Endothelial cell of umbilical vein (primary cell): ENCODE results near the gene CCR5. TPM values are rescaled to one million over a fixed set of nuclear protein-coding genes. Genes with fewer than 3 reads are reported as not detected.

ENCODE experiments used
- BruUV-seq: library from RNA; stranded (reverse); fragments of 400-500 nt; replicated peaks from 2 replicates; lab custom pipeline; 2021; lab: Mats Ljungman, UMichigan
- CTCF ChIA-PET: fragments of 300-600, 350-600 bp; sonication (Branson Sonifier 250); formaldehyde crosslinking; loops from one replicate; lab custom pipeline; 2021; ENCODE audit warnings: antibody characterized with exemption, inconsistent platforms; lab: Charles Lee
- POLR2A ChIA-PET: fragments of 300-600, 350-600 bp; sonication (Branson Sonifier 250); formaldehyde crosslinking; loops from one replicate; lab custom pipeline; 2021; ENCODE audit warnings: antibody characterized with exemption, inconsistent platforms; lab: Charles Lee
- DNase-seq: peaks from one replicate; pipeline ENCODE4 v3.0.0-alpha.2; 2011; ENCODE audit warnings: low read depth, low spot score
- FAIRE-seq: peaks from 2 replicates; lab custom pipeline; 2011; peaks lifted over from hg19 to GRCh38; lab: Jason Lieb, UNC
- H2AFZ ChIP-seq: 2 replicates; pipeline ENCODE4 v1.6.0; 2012; ENCODE audit warnings: low read depth, low read length, control low read depth, inconsistent platforms
- H3K27ac ChIP-seq: 2 replicates; pipeline ENCODE4 v1.5.1; 2011; ENCODE audit warnings: low read depth, mild to moderate bottlenecking, control low read depth, low read length, moderate library complexity; ENCODE audit not compliant: insufficient read depth
- H3K27me3 ChIP-seq, 2 experiments: 2 replicates each; pipeline versions ENCODE4 v1.6.0 to v1.6.1; 2011; ENCODE audit warnings: low read length in 2 of 2, mixed read lengths in 1 of 2; ENCODE audit not compliant: control insufficient read depth in 2 of 2, insufficient read depth in 2 of 2
- H3K36me3 ChIP-seq, 2 experiments: 2 replicates in 1 of 2; 3 replicates in 1 of 2; pipeline ENCODE4 v1.5.1; 2011; ENCODE audit warnings: low read length in 2 of 2, mild to moderate bottlenecking in 1 of 2, moderate library complexity in 1 of 2; ENCODE audit not compliant: control insufficient read depth in 2 of 2, insufficient read depth in 2 of 2; ENCODE audit errors: extremely low read depth in 1 of 2
- H3K4me1 ChIP-seq: 3 replicates; pipeline ENCODE4 v1.5.1; 2011; ENCODE audit warnings: mild to moderate bottlenecking, low read length; ENCODE audit not compliant: control insufficient read depth, insufficient read depth; ENCODE audit errors: extremely low read depth
- H3K4me2 ChIP-seq: 2 replicates; pipeline ENCODE4 v1.6.1; 2011; ENCODE audit warnings: low read length, control low read depth, mixed read lengths; ENCODE audit not compliant: insufficient read depth
- H3K4me3 ChIP-seq, 3 experiments: fragments of 200-600 bp in 1 of 3; sonication (generic), shearing (Covaris generic) in 1 of 3; replicated peaks in 1 of 3; 2 replicates each; pipeline ENCODE4 v1.5.1; 2011 to 2016; ENCODE audit warnings: control low read depth in 3 of 3, low read length in 3 of 3, mild to moderate bottlenecking in 2 of 3, inconsistent platforms in 1 of 3, low read depth in 1 of 3, moderate library complexity in 1 of 3; ENCODE audit not compliant: insufficient read depth in 1 of 3
- H3K79me2 ChIP-seq: 2 replicates; pipeline ENCODE4 v1.6.0; 2012; ENCODE audit warnings: low read length, inconsistent platforms; ENCODE audit not compliant: control insufficient read depth, insufficient read depth
- H3K9ac ChIP-seq: replicated peaks from 2 replicates; pipeline ENCODE3; 2011; ENCODE audit warnings: low read length, control low read depth; ENCODE audit not compliant: insufficient read depth; ENCODE audit errors: extremely low read depth
- H3K9me1 ChIP-seq: replicated peaks from 3 replicates; pipeline ENCODE4 v1.6.0; 2011; ENCODE audit warnings: mild to moderate bottlenecking, low read length; ENCODE audit not compliant: control insufficient read depth, insufficient read depth; ENCODE audit errors: extremely low read depth
- H3K9me3 ChIP-seq: replicated peaks from 2 replicates; pipeline ENCODE4 v1.5.1; 2012; ENCODE audit warnings: low read length, inconsistent platforms; ENCODE audit not compliant: control insufficient read depth, insufficient read depth
- H4K20me1 ChIP-seq: replicated peaks from 2 replicates; pipeline ENCODE3; 2011; ENCODE audit warnings: mild to moderate bottlenecking, low read length; ENCODE audit not compliant: control insufficient read depth, insufficient read depth; ENCODE audit errors: extremely low read depth
- EZH2 ChIP-seq: IDR thresholded peaks from 2 replicates; pipeline ENCODE4 v1.6.1; 2012; ENCODE audit warnings: borderline replicate concordance, low read depth, mild to moderate bottlenecking, moderate library complexity, low read length, inconsistent platforms; ENCODE audit not compliant: severe bottlenecking
- FOS ChIP-seq: IDR thresholded peaks from 2 replicates; pipeline ENCODE4 v1.6.1; 2011; ENCODE audit warnings: mild to moderate bottlenecking, low read length, moderate library complexity, borderline replicate concordance; ENCODE audit not compliant: insufficient read depth
- JUN ChIP-seq: IDR thresholded peaks from 2 replicates; pipeline ENCODE4 v1.6.1; 2011; ENCODE audit warnings: borderline replicate concordance, low read depth; ENCODE audit not compliant: insufficient read length, insufficient read depth
- MAX ChIP-seq: IDR thresholded peaks from 2 replicates; pipeline ENCODE4 v1.6.1; 2011; ENCODE audit not compliant: insufficient read depth, insufficient read length
- POLR2A ChIP-seq: IDR thresholded peaks from 2 replicates; pipeline ENCODE4 v1.6.1; 2012; ENCODE audit warnings: low read depth, mild to moderate bottlenecking, control low read depth, low read length
- dilution Hi-C: fragments of 300-500 bp; cut with MboI; formaldehyde crosslinking; loops from one replicate; pipeline ENCODE4 v1.15.0; 2019; ENCODE audit warnings: low sequenced_read_pairs; ENCODE audit not compliant: extremely low pct_ligation_motif_present
- intact Hi-C: fragments of 100-400 bp; cut with micrococcal nuclease; formaldehyde crosslinking; loops from one replicate; pipeline ENCODE4 v1.10.0; 2022
- polyA plus RNA-seq, 4 experiments: library from polyadenylated mRNA; depleted of rRNA in 3 of 4; stranded (reverse) in 3 of 4; unstranded in 1 of 4; fragments of >200 nt; gene quantifications; 2 replicates each; pipeline versions ENCODE4 v1.2.1 to v1.2.3, GENCODE V29; 2011 to 2012; ENCODE audit warnings: missing spikeins in 1 of 4
- total RNA-seq: library from RNA; stranded (reverse); gene quantifications from 2 replicates; pipeline ENCODE4 v1.2.3, GENCODE V29; 2021

Gene CCR5
- total and polyA plus RNA-seq, 2 donors (not counting 3 experiments of a cell fraction or from before 2014, with no cell fraction given), result not detected

DNA sequence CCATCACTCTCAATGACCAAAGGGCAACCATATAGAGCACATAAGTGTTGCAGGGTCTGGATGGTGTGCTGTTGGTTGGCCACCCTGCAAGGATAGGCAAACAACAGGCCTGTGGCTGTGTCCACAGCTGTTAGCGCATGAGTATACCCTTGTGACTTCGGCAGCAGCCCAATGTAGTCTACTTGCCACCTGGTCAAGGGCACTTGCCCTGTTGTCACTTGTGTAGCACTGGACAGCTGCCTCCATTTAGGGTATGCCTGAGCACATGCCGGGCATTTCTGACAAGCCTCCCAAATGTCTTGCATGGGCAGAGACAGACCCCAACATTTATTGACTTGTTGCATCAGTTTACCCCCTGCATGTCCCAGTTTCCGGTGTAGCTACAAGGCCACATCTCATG is 49.1 kb downstream of the CCR5 start:
- Histone ChIP-seq H2AFZ (no peak overlapping the region), H3K9me1 (no peaks in the 10 kb centered on the region), H3K79me2 (no peaks in the 10 kb centered on the region), H3K4me2 (no peak overlapping the region), H3K4me3 (no peak overlapping the region), H3K36me3 (no peaks in the 10 kb centered on the region), H4K20me1 (no peaks in the 10 kb centered on the region), H3K27ac (no peak overlapping the region), H3K9me3 (no peaks in the 10 kb centered on the region), H3K4me1 (no peaks in the 10 kb centered on the region), H3K9ac (no peak overlapping the region), H3K27me3 (no peaks in the 10 kb centered on the region)
- BruUV-seq, result no TSS peak
- dilution Hi-C loops (no loop called here), intact Hi-C loops (loop anchor here (10.0 kb wide), 1 partner anchor 205 kb away; no protein-coding TSS in a partner anchor)
- TF ChIP-seq MAX (no peak), POLR2A (no peak)
- FAIRE-seq, result no peak
- ChIA-PET POLR2A (no interaction called here), CTCF (interaction anchor here (1.1 kb wide), 1 partner anchor 7 kb away, joined by 3 read pairs; no protein-coding TSS in a partner anchor)
- no peak for DNase-seq

GRCh38 chr3:46420931-46421330 is 50.2 kb downstream of the CCR5 start:
- no peak overlapping the region for H3K9ac ChIP-seq
- FAIRE-seq (no peak), DNase-seq (no peak)
- ChIA-PET POLR2A (no interaction called here), CTCF (interaction anchor here (1.0 kb wide), 1 partner anchor 144 kb away, joined by 3 read pairs; no protein-coding TSS in a partner anchor)
- H4K20me1 ChIP-seq, result no peaks in the 10 kb centered on the region
- H2AFZ ChIP-seq, result no peak overlapping the region
- no peak overlapping the region for H3K4me3 ChIP-seq
- no peaks in the 10 kb centered on the region for H3K36me3 ChIP-seq
- H3K9me3 ChIP-seq, result no peaks in the 10 kb centered on the region
- intact Hi-C loops (loop anchor here (10.0 kb wide), 1 partner anchor 206 kb away; no protein-coding TSS in a partner anchor), dilution Hi-C loops (no loop called here)
- H3K4me2 ChIP-seq, result no peak overlapping the region
- H3K9me1 ChIP-seq, result no peaks in the 10 kb centered on the region
- H3K27me3 ChIP-seq, result no peaks in the 10 kb centered on the region
- H3K27ac ChIP-seq, result no peak overlapping the region
- TF ChIP-seq FOS, result no peak
- TF ChIP-seq POLR2A, result no peak
- TF ChIP-seq JUN, result no peak
- no peak for TF ChIP-seq EZH2
- no peak for TF ChIP-seq MAX
- BruUV-seq, result no TSS peak
- no peaks in the 10 kb centered on the region for H3K79me2 ChIP-seq
- no peaks in the 10 kb centered on the region for H3K4me1 ChIP-seq
